Nephron (organoid): ENCODE measurements around the gene PTTG1IP.

Experiments used
- H3K27ac Mint-ChIP-seq, 3 experiments: 2 replicates each; pipeline ENCODE4 v1.8.0; 2020; ENCODE audit warnings: mixed read lengths in 3 of 3, mild to moderate bottlenecking in 2 of 3, moderate library complexity in 1 of 3
- H3K27me3 Mint-ChIP-seq: 2 replicates; pipeline ENCODE4 v1.8.0; 2021; ENCODE audit warnings: low read depth, mild to moderate bottlenecking, moderate library complexity, mixed read lengths
- H3K36me3 Mint-ChIP-seq: 2 replicates; pipeline ENCODE4 v1.8.0; 2020; ENCODE audit warnings: low read depth, mixed read lengths
- H3K4me1 Mint-ChIP-seq: 2 replicates; pipeline ENCODE4 v1.8.0; 2020; ENCODE audit warnings: mixed read lengths
- H3K4me3 Mint-ChIP-seq, 3 experiments: 2 replicates each; pipeline ENCODE4 v1.8.0; 2020; ENCODE audit warnings: mild to moderate bottlenecking in 3 of 3, mixed read lengths in 3 of 3, moderate library complexity in 2 of 3
- H3K9me3 Mint-ChIP-seq: 2 replicates; pipeline ENCODE4 v1.8.0; 2020; ENCODE audit warnings: mixed read lengths
- TF ChIP-seq, protein P1 (sequence below), 3 experiments: fragments of 200-600 bp; sonication (generic); IDR thresholded peaks; one replicate each; pipeline ENCODE4 v1.5.0; 2021; ENCODE audit warnings: antibody characterized with exemption in 3 of 3; ENCODE audit not compliant: unreplicated experiment in 3 of 3

Gene PTTG1IP

DNA sequence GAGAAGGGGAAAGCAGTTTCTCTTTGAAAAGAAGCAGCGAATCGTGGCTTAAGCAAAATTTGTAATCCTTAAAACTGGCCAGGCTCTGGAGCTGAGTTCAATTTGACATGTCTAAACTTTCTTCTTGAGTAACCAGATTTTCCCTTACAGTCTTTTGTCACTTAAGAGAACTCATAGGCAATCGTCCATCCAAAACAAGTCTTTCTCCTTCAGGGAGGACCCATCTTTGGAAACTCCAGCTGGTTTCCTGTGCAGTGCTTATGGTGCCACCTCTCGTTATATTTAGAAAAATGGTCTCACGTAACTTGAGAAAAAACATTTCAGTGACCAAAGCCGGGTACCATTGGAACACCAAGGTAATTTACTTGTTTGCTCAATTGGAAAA is 1.8 kb upstream of the PTTG1IP start:
- TF ChIP-seq, protein P1, sequence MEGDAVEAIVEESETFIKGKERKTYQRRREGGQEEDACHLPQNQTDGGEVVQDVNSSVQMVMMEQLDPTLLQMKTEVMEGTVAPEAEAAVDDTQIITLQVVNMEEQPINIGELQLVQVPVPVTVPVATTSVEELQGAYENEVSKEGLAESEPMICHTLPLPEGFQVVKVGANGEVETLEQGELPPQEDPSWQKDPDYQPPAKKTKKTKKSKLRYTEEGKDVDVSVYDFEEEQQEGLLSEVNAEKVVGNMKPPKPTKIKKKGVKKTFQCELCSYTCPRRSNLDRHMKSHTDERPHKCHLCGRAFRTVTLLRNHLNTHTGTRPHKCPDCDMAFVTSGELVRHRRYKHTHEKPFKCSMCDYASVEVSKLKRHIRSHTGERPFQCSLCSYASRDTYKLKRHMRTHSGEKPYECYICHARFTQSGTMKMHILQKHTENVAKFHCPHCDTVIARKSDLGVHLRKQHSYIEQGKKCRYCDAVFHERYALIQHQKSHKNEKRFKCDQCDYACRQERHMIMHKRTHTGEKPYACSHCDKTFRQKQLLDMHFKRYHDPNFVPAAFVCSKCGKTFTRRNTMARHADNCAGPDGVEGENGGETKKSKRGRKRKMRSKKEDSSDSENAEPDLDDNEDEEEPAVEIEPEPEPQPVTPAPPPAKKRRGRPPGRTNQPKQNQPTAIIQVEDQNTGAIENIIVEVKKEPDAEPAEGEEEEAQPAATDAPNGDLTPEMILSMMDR (IDR thresholded peaks at IDR 0.05; ENCODE audit: unreplicated experiment in 3 of 3): no peak
- H3K27me3 Mint-ChIP-seq: peaks cover 33% of the 10 kb centered on the region
- no peaks in the 10 kb centered on the region for H3K9me3 Mint-ChIP-seq
- peak overlapping the region; percentile 16 to 94 (median 91) for H3K27ac Mint-ChIP-seq
- H3K4me3 Mint-ChIP-seq: peak overlapping the region; percentile 89 to 94 (median 91)
- no peaks in the 10 kb centered on the region for H3K36me3 Mint-ChIP-seq
- H3K4me1 Mint-ChIP-seq: peaks cover 33% of the 10 kb centered on the region

DNA sequence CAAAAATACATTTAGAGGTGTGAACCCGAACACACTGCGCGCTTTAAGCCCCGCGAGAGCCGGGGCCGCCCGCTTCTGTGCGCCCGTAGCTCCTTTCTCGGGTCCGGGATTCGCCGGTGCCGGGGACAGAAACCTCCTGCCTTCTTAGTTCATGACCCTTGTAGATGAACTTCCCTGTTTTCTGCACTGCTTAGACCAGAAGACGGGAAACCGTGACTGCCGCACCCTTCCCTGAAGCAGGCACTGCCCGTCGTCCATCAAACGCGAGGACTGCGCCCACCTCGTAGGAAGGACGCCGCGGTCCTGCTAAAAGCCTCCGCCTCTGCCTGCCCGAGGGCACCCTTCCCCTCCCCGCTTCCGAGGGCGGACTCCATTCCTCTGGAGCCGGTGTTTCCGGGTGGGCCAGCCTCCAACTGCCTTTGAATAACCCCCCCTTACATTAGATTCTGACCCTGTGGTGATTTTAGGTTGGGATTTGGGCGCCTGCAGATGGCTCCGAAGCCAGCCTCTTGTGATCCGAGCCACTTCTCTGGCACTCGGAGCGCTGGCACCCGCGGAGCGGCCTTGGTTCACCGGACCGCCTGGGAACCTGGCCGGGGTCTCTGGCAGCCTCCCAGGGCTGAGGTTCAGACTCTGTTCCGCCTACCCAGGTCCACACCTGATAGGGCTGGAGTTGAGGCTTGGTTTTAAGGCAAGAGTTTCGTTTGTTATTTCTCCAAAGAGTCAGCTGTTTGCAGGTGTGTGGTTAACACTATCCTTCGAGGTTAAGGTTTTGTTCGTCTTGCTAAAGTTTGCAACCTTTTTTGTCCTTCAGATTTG is 1.2 kb upstream of the PTTG1IP start:
- peak overlapping the region; percentile 89 to 94 (median 91) for H3K4me3 Mint-ChIP-seq
- H3K27me3 Mint-ChIP-seq: peaks cover 30% of the 10 kb centered on the region
- no peaks in the 10 kb centered on the region for H3K9me3 Mint-ChIP-seq
- H3K27ac Mint-ChIP-seq: peak overlapping the region; percentile 16 to 94 (median 91)
- TF ChIP-seq, protein P1 (IDR thresholded peaks at IDR 0.05; ENCODE audit: unreplicated experiment in 3 of 3): no peak
- peaks cover 38% of the 10 kb centered on the region for H3K4me1 Mint-ChIP-seq
- no peaks in the 10 kb centered on the region for H3K36me3 Mint-ChIP-seq

DNA sequence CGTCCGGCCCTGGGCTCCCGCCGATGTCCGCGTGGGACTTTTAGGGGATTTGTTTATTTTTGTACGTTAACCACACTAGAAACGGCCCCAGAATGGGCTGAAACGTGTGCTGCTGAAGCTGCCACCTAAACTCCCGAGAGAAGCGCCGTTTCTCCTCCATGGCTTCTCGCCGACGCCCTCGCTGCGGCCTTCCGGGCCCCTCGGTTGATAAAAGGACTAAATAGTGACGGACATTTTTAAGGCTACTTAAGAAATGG is 678 bp upstream of the PTTG1IP start:
- H3K4me1 Mint-ChIP-seq: peaks cover 40% of the 10 kb centered on the region
- no peaks in the 10 kb centered on the region for H3K36me3 Mint-ChIP-seq
- H3K9me3 Mint-ChIP-seq: no peaks in the 10 kb centered on the region
- H3K27ac Mint-ChIP-seq: peak overlapping the region in 2 of 3 experiments; percentile 91 to 94
- H3K27me3 Mint-ChIP-seq: peaks cover 28% of the 10 kb centered on the region
- TF ChIP-seq, protein P1 (IDR thresholded peaks at IDR 0.05; ENCODE audit: unreplicated experiment in 3 of 3): no peak
- peak overlapping the region; percentile 89 to 94 (median 91) for H3K4me3 Mint-ChIP-seq

DNA sequence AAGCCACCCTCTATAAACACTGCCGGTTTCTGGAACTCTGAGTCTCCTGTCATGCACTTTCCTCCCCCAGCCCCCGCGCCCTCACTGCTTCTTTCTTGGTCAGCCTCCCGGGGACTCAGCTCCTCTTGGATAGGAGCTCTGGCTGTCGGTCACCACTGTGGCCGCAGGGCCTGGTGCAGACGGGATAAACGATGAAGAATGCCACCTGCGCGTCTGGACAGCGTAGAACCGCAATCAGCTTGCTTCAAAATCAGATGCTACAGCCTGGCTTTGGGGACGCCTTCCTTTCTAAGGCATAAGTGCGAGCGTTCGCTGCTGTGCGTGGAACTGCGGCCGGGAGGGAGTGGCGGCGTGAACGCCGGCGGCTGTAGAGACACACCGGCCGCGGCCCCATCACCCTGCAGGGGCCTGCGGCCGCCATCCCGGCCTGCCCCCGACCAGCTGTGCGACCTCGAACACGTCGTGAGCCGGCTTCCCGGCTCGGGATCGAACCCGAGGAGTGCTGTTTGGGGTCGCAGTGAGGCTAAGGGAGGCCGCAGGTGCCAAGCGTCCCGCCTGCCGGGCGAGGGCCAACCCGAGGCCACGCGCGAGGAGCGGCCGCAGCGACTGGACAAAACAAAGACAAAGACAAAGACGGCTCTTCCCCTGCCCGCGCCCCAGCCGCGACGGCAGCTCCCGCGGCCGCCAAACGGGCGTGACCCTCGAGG is 688 bp downstream of the PTTG1IP start:
- H3K9me3 Mint-ChIP-seq: no peaks in the 10 kb centered on the region

DNA sequence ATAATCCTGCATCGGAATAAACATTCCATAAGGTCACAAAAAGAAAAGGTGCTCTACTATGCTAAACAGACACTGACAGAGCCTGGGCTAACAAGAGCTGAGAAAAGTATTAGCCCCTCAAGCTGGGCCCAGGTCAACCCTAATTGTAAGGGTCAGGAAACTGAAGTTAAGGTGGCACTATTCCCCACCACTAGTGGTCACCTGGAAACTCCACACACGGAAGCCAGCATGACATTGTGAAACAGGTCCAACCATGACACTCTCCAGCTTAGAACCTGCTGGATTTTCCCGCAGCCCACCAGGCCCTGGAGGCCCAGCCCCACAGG is 1.2 kb downstream of the PTTG1IP start:
- Mint-ChIP-seq H3K27ac (peak overlapping the region; percentile 82 to 95 (median 94)), H3K36me3 (peaks cover 4% of the 10 kb centered on the region), H3K4me1 (peaks cover 58% of the 10 kb centered on the region), H3K27me3 (peaks cover 28% of the 10 kb centered on the region), H3K9me3 (no peaks in the 10 kb centered on the region), H3K4me3 (peak overlapping the region; percentile 94 to 99 (median 96))
- TF ChIP-seq, protein P1 (IDR thresholded peaks at IDR 0.05; ENCODE audit: unreplicated experiment in 3 of 3): no peak

More for the DNA sequence above, 688 bp downstream of the PTTG1IP start:
- H3K4me1 Mint-ChIP-seq: peaks cover 53% of the 10 kb centered on the region
- TF ChIP-seq, protein P1 (IDR thresholded peaks at IDR 0.05; ENCODE audit: unreplicated experiment in 3 of 3): no peak
- peaks cover 28% of the 10 kb centered on the region for H3K27me3 Mint-ChIP-seq
- peaks cover 3% of the 10 kb centered on the region for H3K36me3 Mint-ChIP-seq
- H3K27ac Mint-ChIP-seq: peak overlapping the region; percentile 82 to 95 (median 94)
- H3K4me3 Mint-ChIP-seq: peak overlapping the region; percentile 94 to 99 (median 96)
